NCI-H446 treated with DMSO at 0.1 percent for 48 hours (cell line): ENCODE results near the gene WDR73.
A peak's percentile ranks its signal among the peaks of the same experiment; 100 is the strongest.
"Not testable (repeated sequence)": the region's sequence is repeated elsewhere in the genome, so short reads cannot be mapped to it uniquely, and the experiment has no call there.

Experiments used
- DNase-seq: peaks from one replicate; lab custom pipeline; 2025; lab: John Stamatoyannopoulos, UW

The WDR73 gene

DNA sequence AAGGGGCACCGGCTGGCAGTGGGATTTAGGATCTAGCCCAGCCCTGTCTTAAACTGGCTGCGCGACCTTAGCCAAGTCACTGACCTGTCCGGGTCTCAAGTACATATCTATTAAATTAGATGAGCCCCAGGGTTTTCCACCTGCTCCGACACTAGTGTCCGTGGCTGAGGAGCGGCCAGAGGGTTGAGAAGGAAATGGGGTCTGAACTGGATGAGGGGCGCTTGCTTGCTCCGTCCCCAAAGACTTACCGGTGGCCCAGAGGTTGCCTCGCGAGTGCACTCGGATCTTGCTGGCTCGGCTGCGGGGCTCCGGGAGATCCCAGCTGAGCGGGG, 3.6 kb upstream of the WDR73 start:
- DNase-seq, result no peak

DNA sequence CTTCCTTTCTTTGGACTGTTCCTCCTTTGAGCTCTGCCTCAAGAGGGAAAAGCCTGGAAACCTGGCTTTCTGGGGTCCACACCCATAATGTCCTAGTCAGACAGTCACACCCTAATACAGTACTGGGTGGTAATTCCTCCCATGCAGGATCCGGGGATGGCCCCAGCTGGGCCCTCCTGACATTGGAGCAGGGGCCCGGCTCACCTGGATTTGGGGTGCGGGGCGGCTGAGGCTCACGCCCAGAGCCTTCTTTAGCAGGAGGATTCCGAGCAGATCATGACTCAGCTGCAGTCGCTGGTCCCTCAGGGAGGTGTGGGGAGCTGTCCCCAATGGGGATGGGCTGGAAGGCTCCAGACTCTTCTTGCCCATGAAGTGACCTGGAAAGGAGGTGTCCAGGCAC, 2.9 kb upstream of the WDR73 start:
- DNase-seq, result no peak

DNA sequence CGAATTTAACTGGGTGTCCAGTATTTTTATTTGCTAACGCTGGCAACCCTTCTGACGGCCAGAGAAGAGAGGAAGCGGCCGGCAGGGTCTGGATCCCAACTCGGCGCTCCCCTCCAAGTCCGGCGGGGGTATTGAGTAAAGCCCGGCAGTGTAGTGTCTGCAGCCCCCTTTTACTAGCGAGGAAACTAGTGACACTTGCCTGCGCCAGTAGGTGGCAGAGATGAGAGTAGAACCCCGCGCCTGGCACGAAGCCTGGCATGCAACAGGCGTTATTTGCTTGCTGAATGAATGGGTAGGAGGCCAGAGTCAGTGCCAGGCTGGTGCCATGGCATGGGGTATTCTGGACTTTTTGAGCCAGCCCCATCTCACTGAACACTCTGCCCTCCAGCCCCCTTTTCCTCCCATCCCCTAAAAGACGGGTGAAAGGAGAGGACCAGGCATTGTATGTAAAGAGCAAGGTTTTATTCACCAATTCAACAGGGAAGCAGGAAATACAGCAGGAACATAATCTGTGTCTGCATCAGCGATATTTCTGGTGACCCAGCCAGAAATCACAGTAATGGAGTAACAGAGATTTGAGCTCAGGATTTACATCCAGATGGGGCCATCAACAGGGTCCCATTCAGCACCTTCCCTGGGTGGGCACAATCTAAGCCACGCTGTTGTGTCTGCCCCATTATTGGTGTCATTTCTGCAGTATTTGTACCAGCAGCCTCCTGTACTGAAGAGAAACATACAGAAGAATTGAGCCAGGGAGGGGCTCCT, 788 bp upstream of the WDR73 start:
- DNase-seq, result peak; percentile 73

DNA sequence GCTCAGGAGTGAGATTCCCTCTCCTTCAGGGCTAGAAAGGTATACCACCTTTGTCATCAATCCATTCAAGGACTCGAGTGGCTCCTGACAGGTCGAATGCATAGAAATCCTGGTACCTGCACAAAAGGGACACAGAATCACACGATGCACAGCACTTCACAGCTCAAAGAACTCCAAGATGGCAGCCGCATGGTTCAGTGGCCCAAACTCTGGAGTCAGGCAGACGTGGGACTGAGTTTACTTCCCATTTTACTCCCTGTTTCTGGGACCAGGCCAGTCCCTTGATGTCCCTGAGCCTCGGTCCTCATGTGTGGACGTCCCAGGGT, 536 bp downstream of the WDR73 start:
- no peak for DNase-seq

DNA sequence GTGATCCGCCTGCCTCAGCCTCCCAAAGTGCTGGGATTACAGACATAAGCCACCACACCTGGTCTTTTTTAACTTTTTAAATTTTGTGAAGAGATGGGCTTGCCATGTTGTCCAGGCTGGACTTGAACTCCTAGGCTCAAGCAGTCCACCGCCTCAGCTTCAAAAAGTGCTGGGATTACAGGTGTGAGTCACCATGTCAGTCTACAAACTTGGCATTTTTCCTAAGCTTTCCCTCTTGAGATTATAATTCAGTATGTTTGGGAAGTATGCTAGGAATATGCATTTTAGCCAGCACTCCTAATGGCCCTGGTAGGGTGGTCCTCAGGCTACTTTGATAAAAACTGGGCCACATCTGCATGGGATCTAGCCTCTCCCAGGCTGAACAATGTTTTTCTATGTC, 4.4 kb downstream of the WDR73 start:
- DNase-seq, result no peak

DNA sequence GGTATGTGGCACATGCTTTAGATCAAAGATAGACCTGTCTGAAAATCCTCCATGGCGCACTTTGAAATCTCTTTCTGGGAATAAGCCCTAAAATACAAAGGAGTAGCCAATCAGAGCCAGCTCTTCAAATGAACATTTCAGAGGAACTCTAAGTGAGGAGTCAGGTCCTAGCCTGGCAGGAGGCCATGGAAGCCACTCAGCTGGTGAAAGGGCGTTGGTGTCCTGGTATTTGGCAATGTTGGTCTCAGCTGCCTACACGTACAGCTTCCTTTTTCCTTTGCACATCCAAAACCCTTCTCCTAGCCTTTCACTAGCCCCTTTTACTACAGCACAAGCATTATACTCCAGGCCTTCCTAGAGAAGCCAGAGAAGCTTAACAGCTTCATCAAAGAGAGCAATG, 5.5 kb downstream of the WDR73 start:
- no peak for DNase-seq

DNA sequence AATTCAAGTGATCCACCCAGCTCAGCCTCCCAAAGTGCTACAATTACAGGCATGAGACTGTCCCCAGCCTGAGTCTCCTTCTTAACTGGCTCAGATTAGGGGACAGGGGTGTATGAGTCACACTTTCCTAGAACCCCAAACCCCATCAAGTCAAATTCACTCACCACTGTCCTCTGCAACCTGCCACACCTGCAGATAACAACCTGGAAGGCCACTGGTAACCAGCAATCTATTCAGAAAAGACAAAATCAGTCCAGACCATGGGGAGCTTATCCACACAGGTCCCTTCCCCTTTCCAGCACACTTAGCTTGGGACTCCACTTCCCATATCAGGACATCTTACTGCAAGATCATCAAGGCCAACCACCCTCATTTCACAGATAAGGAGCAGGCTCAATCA, 6.4 kb downstream of the WDR73 start:
- DNase-seq, result no peak

DNA sequence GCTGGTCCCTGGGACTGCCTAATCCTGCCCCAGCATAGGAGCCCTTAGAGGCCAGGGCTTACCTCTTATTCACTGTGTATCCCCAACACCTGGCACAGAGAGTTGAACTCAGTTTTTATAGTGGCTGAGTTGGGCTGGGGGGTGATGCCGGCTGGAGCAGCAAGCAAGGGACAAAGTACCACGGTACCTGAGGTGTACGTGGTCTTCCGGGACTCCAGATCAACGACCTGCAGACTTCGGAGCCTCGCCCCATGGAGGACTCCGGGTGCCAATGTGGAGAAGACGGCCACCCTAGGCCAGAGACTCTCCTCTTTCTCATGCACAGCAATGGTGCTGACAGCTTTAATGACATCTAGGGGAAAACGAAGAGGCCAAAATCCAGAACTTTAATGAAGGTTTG, 8.1 kb downstream of the WDR73 start:
- DNase-seq, result no peak

DNA sequence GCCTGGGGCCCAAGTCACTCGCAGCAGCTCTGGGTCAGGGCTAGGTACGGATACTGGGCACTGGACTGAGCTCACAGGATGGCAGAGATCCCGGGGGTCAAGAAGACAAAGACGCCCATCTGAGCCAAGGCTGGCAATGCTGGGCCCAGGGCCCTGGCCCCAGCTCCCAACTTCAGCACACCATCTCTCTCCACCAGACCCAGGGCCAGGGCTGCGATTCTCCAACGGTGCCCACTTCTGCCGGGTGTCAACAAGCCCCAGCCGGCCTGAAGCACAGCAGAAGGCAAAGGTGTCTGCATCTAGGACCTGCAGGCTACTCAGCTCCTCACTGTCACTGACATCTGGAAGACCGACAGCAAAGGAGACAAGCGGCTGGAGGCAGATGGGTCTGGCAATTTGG, 8.6 kb downstream of the WDR73 start:
- no peak for DNase-seq

DNA sequence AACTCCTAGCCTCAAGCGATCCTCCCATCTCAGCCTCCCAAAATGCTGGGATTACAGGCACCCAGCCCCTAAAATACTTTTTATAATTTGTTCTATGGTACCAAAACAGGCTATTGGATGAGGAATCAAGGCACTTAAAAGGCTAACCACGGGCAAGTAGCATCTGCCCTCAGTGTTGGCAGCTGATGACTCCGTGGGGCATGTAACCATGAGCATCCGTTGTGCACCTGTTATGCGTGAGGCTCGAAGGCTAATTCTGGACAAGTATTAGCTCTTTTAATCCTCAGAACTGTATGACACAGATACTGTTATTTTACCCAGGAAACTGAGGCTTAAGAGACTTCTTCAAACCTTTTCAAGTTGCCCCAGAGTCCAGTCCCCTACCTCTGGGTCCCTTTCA, 10.2 kb downstream of the WDR73 start:
- no peak for DNase-seq

DNA sequence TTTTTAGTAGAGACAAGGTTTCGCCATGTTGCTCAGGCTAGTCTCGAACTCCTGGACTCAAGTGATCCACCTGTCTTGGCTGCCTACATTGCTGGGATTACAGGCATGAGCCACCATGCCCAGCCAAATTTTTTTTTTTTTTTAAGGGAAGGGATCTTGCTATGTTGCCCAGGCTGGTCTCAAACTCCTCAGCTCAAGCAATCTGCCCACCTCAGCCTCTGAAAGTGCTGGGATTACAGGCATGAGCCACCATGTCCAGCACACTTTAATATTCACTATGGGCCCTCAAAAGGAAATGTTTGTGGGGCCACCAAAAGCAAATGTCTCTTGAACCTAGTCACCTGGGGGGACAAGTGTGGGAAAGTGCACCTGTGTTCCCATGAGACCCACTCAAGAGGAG, 11.4 kb downstream of the WDR73 start:
- DNase-seq, result not testable (repeated sequence)

DNA sequence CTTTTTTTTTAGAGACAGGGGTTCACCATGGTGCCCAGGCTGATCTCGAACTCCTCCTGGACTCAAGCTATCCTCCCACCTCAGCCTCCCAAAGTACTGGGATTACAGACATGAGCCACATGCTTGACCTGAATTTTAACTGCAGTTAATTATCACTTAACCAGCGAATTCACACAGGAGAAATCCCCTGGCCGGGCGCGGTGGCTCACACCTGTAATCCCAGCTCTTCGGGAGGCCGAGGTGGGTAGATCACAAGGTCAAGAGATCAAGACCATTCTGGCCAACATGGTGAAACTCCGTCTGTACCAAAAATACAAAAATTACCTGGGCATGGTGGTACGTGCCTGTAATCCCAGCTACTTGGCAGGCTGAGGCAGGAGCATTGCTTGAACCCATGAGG, 12.2 kb downstream of the WDR73 start:
- DNase-seq, result not testable (repeated sequence)

DNA sequence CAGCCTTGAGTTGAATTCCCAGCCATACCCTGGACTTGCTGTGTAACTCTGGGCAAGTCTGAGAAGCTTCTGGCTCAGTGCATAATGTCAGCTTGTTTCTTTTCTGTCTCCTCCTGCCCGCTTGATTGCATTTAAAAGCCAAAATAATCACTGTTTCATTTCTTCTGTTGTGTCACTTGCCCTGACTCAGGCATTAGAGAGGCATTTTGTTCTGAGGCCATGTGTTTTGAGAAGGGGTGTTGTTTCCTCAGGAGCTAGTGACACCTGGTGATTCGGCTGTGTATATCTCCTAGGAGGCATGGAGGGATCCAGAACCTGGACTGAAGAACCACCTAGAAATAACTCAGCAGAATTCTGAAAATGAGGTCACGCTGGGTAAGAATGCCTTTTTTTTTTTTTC, 16.0 kb downstream of the WDR73 start:
- no peak for DNase-seq

DNA sequence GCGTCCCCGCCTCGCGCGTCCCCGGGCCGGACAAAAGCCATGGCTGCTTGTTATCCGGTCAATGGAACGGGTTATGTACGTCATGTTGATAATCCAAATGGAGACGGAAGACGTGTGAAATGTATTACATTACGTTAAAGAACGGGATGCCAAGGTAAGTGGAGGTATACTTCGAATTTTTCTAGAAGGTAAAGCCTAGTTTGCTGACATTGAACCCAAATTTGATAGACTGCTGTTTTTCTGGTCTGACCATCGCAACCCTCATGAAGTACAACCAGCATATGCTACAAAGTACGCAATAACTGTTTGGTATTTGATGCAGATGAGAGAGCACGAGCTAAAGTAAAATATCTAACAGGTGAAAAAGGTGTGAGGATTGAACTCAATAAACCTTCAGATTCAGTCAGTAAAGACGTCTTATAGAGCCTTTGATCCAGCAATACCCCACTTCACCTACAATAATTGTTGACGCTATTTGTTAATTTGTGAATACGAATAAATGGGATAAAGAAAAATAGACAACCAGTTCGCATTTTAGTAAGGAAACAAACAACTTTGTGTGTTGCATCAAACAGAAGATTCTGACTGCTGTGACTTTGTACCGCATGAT, 19.8 kb downstream of the WDR73 start:
- DNase-seq, result no peak

DNA sequence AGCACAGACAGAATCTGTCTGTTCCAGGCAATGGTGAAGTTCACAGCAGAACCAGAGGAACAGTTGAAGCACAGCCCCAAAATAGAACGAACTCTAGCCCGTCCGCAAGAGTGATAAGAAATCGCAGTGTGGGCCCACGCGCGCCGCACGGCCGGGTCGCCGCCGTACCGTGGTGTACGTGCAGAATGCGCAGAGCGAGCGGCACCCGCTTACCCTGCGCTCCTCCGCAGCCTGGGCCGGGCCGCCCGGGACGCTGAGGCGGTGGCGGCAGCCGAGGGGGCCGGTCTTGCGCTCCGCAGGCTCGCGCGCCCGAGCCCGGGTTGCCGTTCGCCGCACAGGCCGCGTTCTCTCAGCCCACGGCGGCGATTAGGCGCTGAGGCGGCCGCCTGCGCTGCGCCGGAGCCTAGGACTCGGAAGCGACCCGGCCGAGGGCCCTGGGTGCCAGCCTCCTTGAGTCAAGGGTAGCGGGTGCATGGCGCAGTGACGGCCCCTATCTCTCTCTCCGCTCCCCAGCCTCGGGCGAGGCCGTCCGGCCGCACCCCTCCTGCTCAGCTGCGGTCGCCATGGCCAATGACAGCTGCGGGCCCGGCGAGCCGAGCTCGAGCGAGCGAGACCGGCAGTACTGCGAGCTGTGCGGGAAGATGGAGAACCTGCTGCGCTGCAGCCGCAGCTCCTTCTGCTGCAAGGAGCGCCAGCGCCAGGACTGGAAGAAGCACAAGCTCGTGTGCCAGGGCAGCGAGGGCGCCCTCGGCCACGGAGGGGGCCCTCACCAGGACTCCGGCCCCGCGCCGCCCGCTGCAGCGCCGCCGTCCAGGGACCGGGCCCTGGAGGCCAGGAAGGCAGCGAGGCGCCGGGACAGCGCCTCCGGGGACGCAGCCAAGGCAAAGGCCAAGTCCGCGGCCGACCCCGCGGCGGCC, 20.5 kb downstream of the WDR73 start:
- no peak for DNase-seq

DNA sequence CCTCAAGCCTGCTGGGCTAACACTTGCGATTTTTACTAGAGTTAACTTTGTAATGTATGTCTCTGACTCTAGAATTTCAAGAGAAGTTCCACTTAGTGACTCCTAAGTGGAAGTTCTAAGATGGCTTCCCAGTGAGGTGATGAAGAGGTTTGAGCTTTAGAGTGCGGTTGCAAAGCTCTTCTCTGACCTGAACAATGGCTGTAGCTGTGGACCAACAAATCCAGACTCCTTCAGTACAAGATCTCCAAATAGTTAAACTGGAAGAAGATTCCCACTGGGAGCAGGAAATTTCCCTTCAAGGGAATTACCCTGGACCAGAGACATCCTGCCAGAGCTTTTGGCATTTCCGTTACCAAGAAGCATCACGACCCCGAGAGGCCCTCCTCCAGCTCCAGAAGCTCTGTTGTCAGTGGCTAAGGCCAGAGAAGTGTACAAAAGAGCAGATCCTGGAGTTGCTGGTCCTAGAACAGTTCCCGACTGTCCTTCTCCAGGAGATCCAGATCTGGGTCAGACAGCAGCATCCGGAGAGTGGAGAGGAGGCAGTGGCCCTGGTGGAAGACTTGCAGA, 22.3 kb downstream of the WDR73 start:
- DNase-seq, result no peak

DNA sequence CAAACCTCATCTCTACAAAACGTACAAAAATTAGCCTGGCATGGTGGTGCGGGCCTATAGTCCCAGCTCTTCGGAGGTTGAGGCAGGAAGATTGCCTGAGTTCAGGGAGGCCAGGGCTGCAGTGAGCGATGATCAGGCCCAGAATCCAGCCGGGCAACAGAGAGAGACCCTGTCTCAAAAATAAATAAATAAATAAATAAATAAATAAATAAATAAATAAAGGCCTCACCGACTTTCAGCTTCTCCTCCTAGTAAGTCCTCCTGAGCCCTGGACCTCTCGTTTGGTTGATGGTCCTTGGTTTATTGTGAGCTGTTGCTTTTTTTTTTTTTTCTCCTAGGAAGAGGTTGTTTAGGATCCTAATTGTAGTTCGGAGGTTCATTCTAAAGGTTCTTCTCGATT, 25.1 kb downstream of the WDR73 start:
- no peak for DNase-seq

DNA sequence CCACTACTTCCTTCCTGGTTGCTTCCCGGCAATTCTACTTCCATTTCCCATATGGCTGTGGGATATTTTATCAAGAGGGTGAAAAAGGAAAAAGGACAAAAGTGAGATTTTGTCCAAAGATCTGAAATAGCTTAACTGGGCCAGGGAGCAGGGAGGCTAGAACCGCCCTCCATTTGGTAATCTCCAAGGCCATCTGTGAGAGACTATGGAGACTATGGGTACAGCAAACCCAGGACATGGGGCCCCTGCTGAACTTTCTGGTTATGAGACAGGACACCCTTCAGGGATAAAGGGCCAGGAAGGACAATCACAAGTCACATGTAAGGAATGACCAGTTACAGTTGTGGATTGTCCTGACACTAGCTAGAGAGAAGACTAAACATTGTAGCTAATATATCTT, 29.0 kb downstream of the WDR73 start:
- DNase-seq, result no peak

DNA sequence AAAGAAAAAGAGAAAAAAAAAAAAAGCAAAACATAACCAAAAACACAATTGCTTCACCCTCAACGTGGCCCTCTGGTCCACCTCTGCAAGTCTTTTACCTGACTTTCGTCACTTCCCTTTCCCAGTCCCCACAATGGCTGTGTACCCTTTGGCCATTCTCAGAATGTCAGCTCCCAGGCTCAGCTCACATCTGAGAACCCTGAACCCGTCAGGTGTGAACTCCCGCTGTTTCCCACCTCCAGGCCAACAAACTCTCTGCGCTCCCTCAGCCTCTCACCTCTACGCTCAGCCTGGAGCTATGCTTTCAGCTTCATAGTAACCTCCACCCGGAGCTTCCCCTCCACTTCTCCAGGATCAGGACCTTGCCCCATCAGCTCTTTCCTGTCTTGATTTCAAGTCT, 29.7 kb downstream of the WDR73 start:
- DNase-seq, result no peak

DNA sequence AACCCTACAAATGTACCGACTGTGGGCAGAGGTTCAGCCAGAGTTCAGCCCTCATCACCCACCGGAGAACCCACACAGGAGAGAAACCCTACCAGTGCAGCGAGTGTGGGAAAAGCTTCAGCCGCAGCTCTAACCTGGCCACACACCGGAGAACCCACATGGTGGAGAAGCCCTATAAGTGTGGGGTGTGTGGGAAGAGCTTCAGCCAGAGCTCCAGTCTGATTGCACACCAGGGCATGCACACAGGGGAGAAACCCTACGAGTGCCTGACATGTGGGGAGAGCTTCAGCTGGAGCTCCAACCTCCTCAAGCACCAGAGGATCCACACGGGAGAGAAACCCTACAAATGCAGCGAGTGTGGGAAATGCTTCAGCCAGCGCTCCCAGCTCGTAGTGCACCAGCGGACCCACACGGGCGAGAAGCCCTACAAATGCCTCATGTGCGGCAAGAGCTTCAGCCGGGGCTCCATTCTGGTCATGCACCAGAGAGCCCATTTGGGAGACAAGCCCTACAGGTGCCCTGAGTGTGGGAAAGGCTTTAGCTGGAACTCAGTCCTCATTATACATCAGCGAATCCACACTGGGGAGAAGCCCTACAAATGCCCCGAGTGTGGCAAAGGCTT, 32.6 kb downstream of the WDR73 start:
- no peak for DNase-seq

DNA sequence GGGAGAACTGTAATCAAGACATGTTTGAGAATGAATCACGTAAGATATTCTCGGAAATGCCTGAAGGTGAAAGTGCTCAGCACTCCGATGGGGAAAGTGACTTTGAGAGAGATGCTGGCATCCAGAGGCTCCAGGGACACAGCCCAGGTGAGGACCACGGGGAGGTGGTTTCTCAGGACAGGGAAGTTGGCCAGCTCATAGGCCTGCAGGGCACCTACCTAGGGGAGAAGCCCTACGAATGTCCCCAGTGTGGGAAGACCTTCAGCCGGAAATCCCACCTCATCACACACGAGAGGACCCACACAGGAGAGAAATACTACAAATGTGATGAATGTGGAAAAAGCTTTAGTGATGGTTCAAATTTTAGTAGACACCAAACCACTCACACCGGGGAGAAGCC, 33.5 kb downstream of the WDR73 start:
- DNase-seq, result no peak

DNA sequence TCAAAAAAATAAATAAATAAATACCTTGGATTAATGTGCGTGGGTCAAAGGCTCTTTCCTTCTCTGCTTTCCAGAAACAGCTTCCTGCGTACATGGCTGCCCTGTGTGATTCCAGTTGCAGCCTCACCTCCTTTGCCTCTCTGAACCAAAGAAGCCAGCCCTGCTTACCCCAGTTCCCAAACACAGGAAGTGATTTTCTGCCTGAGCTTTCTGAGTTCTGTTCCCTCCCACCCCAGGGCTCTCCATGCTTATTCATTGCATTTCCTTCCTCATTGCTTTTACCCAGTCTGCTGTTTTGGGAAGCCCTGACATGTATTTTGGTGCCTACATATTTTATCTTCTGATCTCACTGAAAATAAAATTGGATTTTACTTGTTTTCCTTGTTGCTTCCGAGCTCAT, 37.8 kb downstream of the WDR73 start:
- no peak for DNase-seq

DNA sequence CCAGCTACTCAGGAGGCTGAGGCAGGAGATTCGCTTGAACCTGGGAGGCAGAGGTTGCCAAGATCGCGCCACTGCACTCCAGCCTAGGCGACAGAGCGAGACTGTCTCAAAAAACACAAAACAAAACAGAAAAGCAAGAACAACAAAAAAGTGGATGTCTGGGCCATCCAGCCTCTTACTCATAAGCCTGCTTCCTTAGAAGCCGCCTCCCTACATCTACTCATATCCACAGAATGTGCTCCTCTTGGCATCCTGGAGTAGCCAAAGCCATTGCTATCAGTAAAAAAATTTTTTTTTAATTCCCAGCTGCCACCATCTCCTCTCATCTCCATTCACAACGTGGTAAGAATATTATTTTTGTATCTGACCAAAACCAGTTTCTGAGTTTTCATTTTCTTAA, 42.5 kb downstream of the WDR73 start:
- DNase-seq, result no peak
